Neural cell (in vitro differentiated cells): ENCODE data around the gene CNTNAP2. TPM values are rescaled to one million over a fixed set of nuclear protein-coding genes. Genes with fewer than 3 reads are reported as not detected.

Experiments
- H2AFZ ChIP-seq: fragments of 200-600, 300-800 bp; sonication (generic), shearing (Covaris generic); 2 replicates; pipeline ENCODE4 v1.6.0; 2014; ENCODE audit warnings: low read depth, mild to moderate bottlenecking, antibody characterized with exemption, low read length, moderate library complexity
- H3F3A ChIP-seq: fragments of 200-600 bp; shearing (Covaris generic); 2 replicates; pipeline ENCODE4 v1.6.1; 2016; ENCODE audit warnings: mild to moderate bottlenecking, moderate library complexity, mixed read lengths, antibody characterized with exemption, low read length; ENCODE audit not compliant: insufficient read depth, poor library complexity, severe bottlenecking
- H3K27ac ChIP-seq: fragments of 200-600, 300-800 bp; sonication (generic), shearing (Covaris generic); 2 replicates; pipeline ENCODE4 v1.5.1; 2014; ENCODE audit warnings: mild to moderate bottlenecking, low read length, moderate library complexity
- H3K27me3 ChIP-seq: fragments of 300-800, 200-600 bp; sonication (generic), shearing (Covaris generic); 2 replicates; pipeline ENCODE4 v1.6.0; 2014; ENCODE audit warnings: mild to moderate bottlenecking, low read depth, low read length, moderate library complexity; ENCODE audit not compliant: insufficient read depth
- H3K36me3 ChIP-seq: fragments of 300-800, 200-600 bp; sonication (generic), shearing (Covaris generic); 2 replicates; pipeline ENCODE4 v1.5.1; 2014; ENCODE audit warnings: mild to moderate bottlenecking, antibody characterized with exemption, low read length, moderate library complexity; ENCODE audit not compliant: insufficient read depth
- H3K4me2 ChIP-seq: fragments of 300-800, 200-600 bp; sonication (generic), shearing (Covaris generic); 2 replicates; pipeline ENCODE4 v1.6.0; 2014; ENCODE audit warnings: mild to moderate bottlenecking, low read length
- H3K4me3 ChIP-seq: fragments of 300-800, 200-600 bp; sonication (generic), shearing (Covaris generic); 2 replicates; pipeline ENCODE4 v1.5.1; 2014; ENCODE audit warnings: mild to moderate bottlenecking, low read length, moderate library complexity
- H3K79me2 ChIP-seq: fragments of 200-600 bp; shearing (Covaris generic); replicated peaks from 2 replicates; pipeline ENCODE4 v1.6.0; 2014; ENCODE audit warnings: mild to moderate bottlenecking, low read length, moderate library complexity; ENCODE audit not compliant: insufficient read depth
- H3K9ac ChIP-seq: fragments of 300-800, 200-600 bp; sonication (generic), shearing (Covaris generic); 2 replicates; pipeline ENCODE4 v1.6.1; 2016; ENCODE audit warnings: mild to moderate bottlenecking, low read length, mixed read lengths
- H3K9me2 ChIP-seq: fragments of 200-600 bp; shearing (Covaris generic); 2 replicates; pipeline ENCODE4 v1.6.1; 2016; ENCODE audit warnings: mild to moderate bottlenecking, low read length, mixed read lengths; ENCODE audit not compliant: insufficient read depth
- H3K9me3 ChIP-seq: fragments of 200-600, 300-800 bp; sonication (generic), shearing (Covaris generic); 2 replicates; pipeline ENCODE4 v1.6.1; 2016; ENCODE audit warnings: mild to moderate bottlenecking, mixed run types, low read length, moderate library complexity, mixed read lengths
- H4K20me1 ChIP-seq: fragments of 200-600 bp; shearing (Covaris generic); 2 replicates; pipeline ENCODE4 v1.6.1; 2016; ENCODE audit warnings: mild to moderate bottlenecking, mixed run types; ENCODE audit not compliant: insufficient read depth
- EP300 ChIP-seq: fragments of 450-650 bp; conservative IDR thresholded peaks from 2 replicates; pipeline ENCODE4 v1.6.1; 2014; ENCODE audit warnings: antibody characterized with exemption, mild to moderate bottlenecking, moderate library complexity; ENCODE audit not compliant: poor library complexity, severe bottlenecking
- EZH2 ChIP-seq: fragments of 200-600, 300-800 bp; shearing (Covaris generic), sonication (generic); IDR thresholded peaks from 2 replicates; pipeline ENCODE4 v1.6.1; 2014; ENCODE audit warnings: antibody characterized with exemption, low read length, borderline replicate concordance, mild to moderate bottlenecking; ENCODE audit not compliant: insufficient read depth, poor library complexity, severe bottlenecking
- MXI1 ChIP-seq: fragments of 450-650 bp; conservative IDR thresholded peaks from 2 replicates; pipeline ENCODE4 v1.6.1; 2014; ENCODE audit warnings: antibody characterized with exemption, mild to moderate bottlenecking; ENCODE audit not compliant: poor library complexity, severe bottlenecking
- POLR2AphosphoS5 ChIP-seq: IDR thresholded peaks from 2 replicates; pipeline ENCODE4 v1.6.1; 2012
- RAD21 ChIP-seq: fragments of 450-650 bp; conservative IDR thresholded peaks from 2 replicates; pipeline ENCODE4 v1.6.1; 2014; ENCODE audit warnings: antibody characterized with exemption, mild to moderate bottlenecking, moderate library complexity
- REST ChIP-seq: IDR thresholded peaks from 2 replicates; pipeline ENCODE4 v1.6.1; 2012; ENCODE audit warnings: borderline replicate concordance
- SMC3 ChIP-seq: fragments of 450-650 bp; conservative IDR thresholded peaks from 2 replicates; pipeline ENCODE4 v1.6.1; 2014; ENCODE audit warnings: antibody characterized with exemption, mild to moderate bottlenecking, moderate library complexity; ENCODE audit not compliant: poor library complexity
- TAF1 ChIP-seq: IDR thresholded peaks from 2 replicates; pipeline ENCODE4 v1.6.1; 2012; ENCODE audit warnings: low read depth
- polyA plus RNA-seq: library from polyadenylated mRNA; depleted of rRNA; stranded (reverse); fragments of >200 nt; gene quantifications from 2 replicates; pipeline ENCODE4 v1.2.3, GENCODE V29; 2014
- TF ChIP-seq, protein P1 (sequence below): fragments of 450-650 bp; IDR thresholded peaks from 2 replicates; pipeline ENCODE4 v1.5.1; 2014; ENCODE audit warnings: antibody characterized with exemption, mild to moderate bottlenecking, moderate library complexity; ENCODE audit not compliant: poor library complexity, severe bottlenecking

Gene CNTNAP2
- polyA plus RNA-seq, 1 donor from 2014 or later = 276 TPM

GRCh38 chr7:146401939-146402338 is 285.3 kb downstream of the CNTNAP2 start:
- H3K9me2 ChIP-seq = no peaks in the 10 kb centered on the region
- H3K9me3 ChIP-seq = no peaks in the 10 kb centered on the region
- no peaks in the 10 kb centered on the region for H3K36me3 ChIP-seq
- H3K27ac ChIP-seq = no peak overlapping the region
- H3K4me3 ChIP-seq = no peak overlapping the region
- no peaks in the 10 kb centered on the region for H3K79me2 ChIP-seq
- H3F3A ChIP-seq = no peaks in the 10 kb centered on the region
- H2AFZ ChIP-seq = no peak overlapping the region
- H4K20me1 ChIP-seq = no peaks in the 10 kb centered on the region
- H3K4me2 ChIP-seq = no peak overlapping the region
- no peak overlapping the region for H3K9ac ChIP-seq
- no peaks in the 10 kb centered on the region for H3K27me3 ChIP-seq
- no peak for TF ChIP-seq SMC3
- TF ChIP-seq EZH2 = no peak
- TF ChIP-seq MXI1 = no peak
- TF ChIP-seq, protein P1, sequence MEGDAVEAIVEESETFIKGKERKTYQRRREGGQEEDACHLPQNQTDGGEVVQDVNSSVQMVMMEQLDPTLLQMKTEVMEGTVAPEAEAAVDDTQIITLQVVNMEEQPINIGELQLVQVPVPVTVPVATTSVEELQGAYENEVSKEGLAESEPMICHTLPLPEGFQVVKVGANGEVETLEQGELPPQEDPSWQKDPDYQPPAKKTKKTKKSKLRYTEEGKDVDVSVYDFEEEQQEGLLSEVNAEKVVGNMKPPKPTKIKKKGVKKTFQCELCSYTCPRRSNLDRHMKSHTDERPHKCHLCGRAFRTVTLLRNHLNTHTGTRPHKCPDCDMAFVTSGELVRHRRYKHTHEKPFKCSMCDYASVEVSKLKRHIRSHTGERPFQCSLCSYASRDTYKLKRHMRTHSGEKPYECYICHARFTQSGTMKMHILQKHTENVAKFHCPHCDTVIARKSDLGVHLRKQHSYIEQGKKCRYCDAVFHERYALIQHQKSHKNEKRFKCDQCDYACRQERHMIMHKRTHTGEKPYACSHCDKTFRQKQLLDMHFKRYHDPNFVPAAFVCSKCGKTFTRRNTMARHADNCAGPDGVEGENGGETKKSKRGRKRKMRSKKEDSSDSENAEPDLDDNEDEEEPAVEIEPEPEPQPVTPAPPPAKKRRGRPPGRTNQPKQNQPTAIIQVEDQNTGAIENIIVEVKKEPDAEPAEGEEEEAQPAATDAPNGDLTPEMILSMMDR = no peak
- TF ChIP-seq TAF1 = no peak

DNA sequence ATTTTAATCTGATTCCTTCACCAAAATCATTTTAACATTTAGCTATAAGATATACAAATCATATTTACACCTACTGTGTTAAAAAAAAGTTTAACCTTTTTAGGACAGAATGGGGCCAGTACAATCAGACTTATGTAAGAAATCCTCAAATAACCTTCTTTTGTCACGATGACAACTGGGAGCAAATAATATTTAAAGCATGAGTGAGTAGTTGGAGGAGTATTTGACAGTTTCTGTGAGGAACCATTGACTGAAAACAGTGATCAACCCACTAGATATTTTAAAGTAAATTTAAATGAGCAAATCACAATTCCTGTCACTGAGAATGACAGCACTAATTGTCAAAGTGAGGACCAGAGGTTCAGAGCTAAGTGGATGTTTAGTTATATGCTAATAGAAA is 289.1 kb downstream of the CNTNAP2 start:
- no peaks in the 10 kb centered on the region for H3K27me3 ChIP-seq
- H3K27ac ChIP-seq = no peak overlapping the region
- H3K4me3 ChIP-seq = no peak overlapping the region
- no peak overlapping the region for H3K9ac ChIP-seq
- TF ChIP-seq SMC3 (no peak), EP300 (peak; percentile 57), POLR2AphosphoS5 (no peak)
- H3F3A ChIP-seq = no peaks in the 10 kb centered on the region
- no peaks in the 10 kb centered on the region for H3K79me2 ChIP-seq
- H3K36me3 ChIP-seq = no peaks in the 10 kb centered on the region
- no peak overlapping the region for H2AFZ ChIP-seq
- no peaks in the 10 kb centered on the region for H4K20me1 ChIP-seq
- no peaks in the 10 kb centered on the region for H3K9me3 ChIP-seq
- no peak overlapping the region for H3K4me2 ChIP-seq
- no peaks in the 10 kb centered on the region for H3K9me2 ChIP-seq

- Histone ChIP-seq H3K27me3 (no peaks in the 10 kb centered on the region), H3K9ac (no peak overlapping the region), H2AFZ (no peak overlapping the region), H3K9me2 (no peaks in the 10 kb centered on the region), H4K20me1 (no peaks in the 10 kb centered on the region), H3K9me3 (no peaks in the 10 kb centered on the region), H3K27ac (no peak overlapping the region), H3F3A (no peaks in the 10 kb centered on the region), H3K36me3 (no peaks in the 10 kb centered on the region), H3K4me2 (no peak overlapping the region), H3K4me3 (no peak overlapping the region), H3K79me2 (no peaks in the 10 kb centered on the region)
- TF ChIP-seq EP300 (no peak), SMC3 (no peak), REST (no peak), MXI1 (no peak), POLR2AphosphoS5 (no peak), EZH2 (no peak), TAF1 (no peak), RAD21 (no peak)
- TF ChIP-seq, protein P1 = no peak
Observed at GRCh38 chr7:146411975-146412374, 295.4 kb downstream of the CNTNAP2 start.
